GM12878 (cell line): ENCODE measurements around the gene CRB1. TPM values are rescaled to one million over a fixed set of nuclear protein-coding genes. Genes with fewer than 3 reads are reported as not detected.

Source experiments
- ATAC-seq: fragments of 200-7000 bp; cut with Tn5 transposase; 3 replicates; pipeline ENCODE4 v1.9.1; 2020; ENCODE audit warnings: mild to moderate bottlenecking, moderate library complexity
- BruUV-seq: library from RNA; stranded (reverse); fragments of 400-500 nt; replicated peaks from 2 replicates; lab custom pipeline; 2021; lab: Mats Ljungman, UMichigan
- CTCF ChIA-PET: fragments of 300-600 bp; sonication (Branson Sonifier 250); formaldehyde crosslinking; extraction: SDS; loops from one replicate; lab custom pipeline; 2021; ENCODE audit warnings: inconsistent platforms; lab: Yijun Ruan, JAX
- POLR2A ChIA-PET: fragments of 350-600 bp; formaldehyde crosslinking; extraction: SDS; loops from one replicate; lab custom pipeline; 2021; ENCODE audit warnings: inconsistent platforms; lab: Charles Lee
- RAD21 ChIA-PET: fragments of 300-600 bp; sonication (Branson Sonifier 250); formaldehyde crosslinking; loops from one replicate; lab custom pipeline; 2023; ENCODE audit warnings: antibody characterized with exemption; ENCODE audit not compliant: unreplicated experiment; lab: Charles Lee
- SMC1A ChIA-PET: fragments of 300-600 bp; sonication (Branson Sonifier 250); formaldehyde crosslinking; loops from one replicate; lab custom pipeline; 2023; ENCODE audit not compliant: unreplicated experiment, uncharacterized antibody; lab: Charles Lee
- DNase-seq: peaks from one replicate; pipeline ENCODE4 v3.0.0-alpha.2; 2011; ENCODE audit warnings: low read depth, low spot score
- FAIRE-seq: peaks from 3 replicates; lab custom pipeline; 2011; peaks lifted over from hg19 to GRCh38; lab: Jason Lieb, UNC
- H2AFZ ChIP-seq: 2 replicates; pipeline ENCODE4 v1.6.0; 2011; ENCODE audit warnings: low read depth, low read length, control low read depth; ENCODE audit not compliant: control insufficient read depth
- H3K27ac ChIP-seq: 2 replicates; pipeline ENCODE4 v1.5.1; 2011; ENCODE audit warnings: control low read depth; ENCODE audit not compliant: control insufficient read depth, insufficient read depth
- H3K27me3 ChIP-seq, 2 experiments: replicated peaks in 1 of 2; 2 replicates each; pipeline versions ENCODE4 v1.6.0 to v1.6.1; 2011; ENCODE audit warnings: low read length in 1 of 2; ENCODE audit not compliant: control insufficient read depth in 2 of 2, insufficient read depth in 2 of 2
- H3K36me3 ChIP-seq, 2 experiments: 2 replicates each; pipeline ENCODE4 v1.5.1; 2011; ENCODE audit warnings: low read length in 1 of 2; ENCODE audit not compliant: control insufficient read depth in 2 of 2, insufficient read depth in 2 of 2
- H3K4me1 ChIP-seq: 2 replicates; pipeline ENCODE4 v1.6.1; 2011; ENCODE audit warnings: mild to moderate bottlenecking, low read length, moderate library complexity, mixed read lengths; ENCODE audit not compliant: control insufficient read depth, insufficient read depth
- H3K4me2 ChIP-seq: 2 replicates; pipeline ENCODE4 v1.6.0; 2011; ENCODE audit warnings: control low read depth; ENCODE audit not compliant: control insufficient read depth, insufficient read depth
- H3K4me3 ChIP-seq: fragments of 200-600 bp; sonication (generic); 2 replicates; pipeline ENCODE4 v1.5.1; 2016
- H3K79me2 ChIP-seq: 2 replicates; pipeline ENCODE4 v1.6.0; 2011; ENCODE audit warnings: low read length; ENCODE audit not compliant: control insufficient read depth, insufficient read depth
- H3K9ac ChIP-seq: 2 replicates; pipeline ENCODE4 v1.8.0; 2011; ENCODE audit warnings: low read length, control low read depth, mixed read lengths; ENCODE audit not compliant: control insufficient read depth, insufficient read depth
- H3K9me3 ChIP-seq: replicated peaks from 3 replicates; pipeline ENCODE4 v1.5.1; 2011; ENCODE audit warnings: mild to moderate bottlenecking, low read length; ENCODE audit not compliant: control insufficient read depth, insufficient read depth
- H4K20me1 ChIP-seq: 2 replicates; pipeline ENCODE4 v1.6.0; 2011; ENCODE audit not compliant: control insufficient read depth, insufficient read depth
- CHD2 ChIP-seq: IDR thresholded peaks from 2 replicates; pipeline ENCODE4 v1.6.1; 2011; ENCODE audit warnings: low read depth, low read length, improper control_type of control experiment, borderline replicate concordance
- JUNB ChIP-seq: IDR thresholded peaks from 2 replicates; pipeline ENCODE4 v1.6.1; 2016; ENCODE audit warnings: antibody characterized with exemption, mild to moderate bottlenecking
- MEF2A ChIP-seq: IDR thresholded peaks from 2 replicates; pipeline ENCODE4 v1.6.1; 2011; ENCODE audit warnings: low read depth, mild to moderate bottlenecking, low read length, moderate library complexity; ENCODE audit not compliant: insufficient read depth
- NFYA ChIP-seq: IDR thresholded peaks from 2 replicates; pipeline ENCODE4 v1.6.1; 2011; ENCODE audit warnings: low read depth, mild to moderate bottlenecking, low read length, improper control_type of control experiment, borderline replicate concordance
- NR2C1 ChIP-seq: fragments of 450-650 bp; IDR thresholded peaks from 2 replicates; pipeline ENCODE4 v1.6.1; 2017; ENCODE audit warnings: antibody characterized with exemption, mild to moderate bottlenecking, moderate library complexity
- RCOR1 ChIP-seq: conservative IDR thresholded peaks from 2 replicates; pipeline ENCODE4 v1.6.1; 2012; ENCODE audit warnings: low read depth, low read length, improper control_type of control experiment
- RELA ChIP-seq: fragments of 450-650 bp; IDR thresholded peaks from 2 replicates; pipeline ENCODE4 v1.8.0; 2014; ENCODE audit warnings: borderline replicate concordance; ENCODE audit not compliant: partially characterized antibody
- SKIL ChIP-seq: fragments of 450-650 bp; IDR thresholded peaks from 2 replicates; pipeline ENCODE4 v1.6.1; 2017; ENCODE audit warnings: mild to moderate bottlenecking, low read depth, inconsistent platforms; ENCODE audit not compliant: poor library complexity, severe bottlenecking
- SREBF1 ChIP-seq: IDR thresholded peaks from 2 replicates; pipeline ENCODE4 v1.6.1; 2012; ENCODE audit warnings: mild to moderate bottlenecking, low read length
- SUZ12 ChIP-seq: fragments of 200-600 bp; sonication (generic); IDR thresholded peaks from one replicate; pipeline ENCODE4 v1.6.1; 2018; ENCODE audit warnings: antibody characterized with exemption, mild to moderate bottlenecking; ENCODE audit not compliant: unreplicated experiment
- ZNF24 ChIP-seq: fragments of 450-650 bp; IDR thresholded peaks from 2 replicates; pipeline ENCODE4 v1.6.1; 2017; ENCODE audit warnings: antibody characterized with exemption, mild to moderate bottlenecking
- ZNF384 ChIP-seq: IDR thresholded peaks from 2 replicates; pipeline ENCODE4 v1.6.1; 2012; ENCODE audit warnings: low read depth, mild to moderate bottlenecking, low read length, improper control_type of control experiment, borderline replicate concordance
- ZZZ3 ChIP-seq: IDR thresholded peaks from 2 replicates; pipeline ENCODE4 v1.6.1; 2011; ENCODE audit warnings: low read depth; ENCODE audit not compliant: control insufficient read depth, insufficient read length
- WGBS: methylation state at CpG from one replicate; pipeline ENCODE4 v1.1.6; 2016; ENCODE audit warnings: low lambda C conversion rate; ENCODE audit not compliant: insufficient replicate concordance, insufficient coverage; ENCODE audit errors: missing lambda C conversion rate; 5-methylcytosine and 5-hydroxymethylcytosine counted together
- in situ Hi-C: fragments of 300-500 bp; cut with MboI; formaldehyde crosslinking; loops from 9 replicates; pipeline ENCODE4 v1.14.3; 2018; ENCODE audit warnings: mixed read lengths
- intact Hi-C: fragments of 100-400 bp; cut with micrococcal nuclease; formaldehyde crosslinking; loops from one replicate; pipeline ENCODE4 v1.14.2; 2022; ENCODE audit not compliant: unreplicated experiment
- polyA plus RNA-seq, 11 experiments: library from polyadenylated mRNA; depleted of rRNA in 4 of 11; unstranded in 6 of 11; stranded (reverse) in 5 of 11; fragments of >200 nt; fragmentation: Nextera tagmentation in 4 of 11; fragmentation: Illumina TruSeq in 1 of 11; extraction: Ambion mirVana in 4 of 11; extraction: Trizol in 1 of 11; gene quantifications; 1 replicate in 1 of 11; 2 replicates in 10 of 11; pipeline versions ENCODE4 v1.2.1 to v1.2.3, GENCODE V29; 2011 to 2016; ENCODE audit warnings: inconsistent platforms in 2 of 11, missing spikeins in 2 of 11, low read depth in 1 of 11
- total RNA-seq, 4 experiments: library from RNA; depleted of rRNA in 3 of 4; stranded (reverse); fragments of >200 nt in 3 of 4; fragmentation: Illumina TruSeq in 1 of 4; extraction: Trizol in 1 of 4; gene quantifications; 2 replicates each; pipeline versions ENCODE4 v1.2.1 to v1.2.3, GENCODE V29; 2013 to 2021
- TF ChIP-seq, protein P1 (sequence below): fragments of 450-650 bp; IDR thresholded peaks from 2 replicates; pipeline ENCODE4 v1.6.1; 2018; ENCODE audit warnings: mild to moderate bottlenecking, low read depth, moderate library complexity; ENCODE audit not compliant: partially characterized antibody

Gene CRB1
- total and polyA plus RNA-seq, 10 of the 15 experiments (the other 5 are each of a cell fraction or from before 2014, with no cell fraction given): 0.06 to 0.10 (median 0.06) TPM; not detected in 7

DNA sequence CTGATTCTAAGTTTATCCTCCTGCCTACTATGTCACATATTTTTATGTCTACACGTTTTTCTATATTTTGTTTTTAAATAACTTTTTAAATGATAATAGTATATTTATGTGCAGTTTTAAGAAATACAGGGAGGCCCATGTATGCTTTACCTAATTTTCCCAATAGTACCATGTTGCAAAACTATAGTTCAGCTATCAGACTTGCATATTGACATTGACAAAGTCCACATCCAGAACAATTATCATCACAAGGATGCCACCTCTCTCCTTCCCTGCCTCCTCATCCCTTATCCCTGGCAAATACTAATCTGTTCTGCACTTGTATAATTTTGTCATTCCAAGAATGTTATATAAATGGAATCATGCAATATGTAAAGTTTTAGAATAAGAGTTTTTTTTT lies 90.9 kb downstream of the CRB1 start (continued):
- no peak for TF ChIP-seq SKIL
- TF ChIP-seq NR2C1: no peak
- no peak for TF ChIP-seq RELA
- TF ChIP-seq, protein P1, sequence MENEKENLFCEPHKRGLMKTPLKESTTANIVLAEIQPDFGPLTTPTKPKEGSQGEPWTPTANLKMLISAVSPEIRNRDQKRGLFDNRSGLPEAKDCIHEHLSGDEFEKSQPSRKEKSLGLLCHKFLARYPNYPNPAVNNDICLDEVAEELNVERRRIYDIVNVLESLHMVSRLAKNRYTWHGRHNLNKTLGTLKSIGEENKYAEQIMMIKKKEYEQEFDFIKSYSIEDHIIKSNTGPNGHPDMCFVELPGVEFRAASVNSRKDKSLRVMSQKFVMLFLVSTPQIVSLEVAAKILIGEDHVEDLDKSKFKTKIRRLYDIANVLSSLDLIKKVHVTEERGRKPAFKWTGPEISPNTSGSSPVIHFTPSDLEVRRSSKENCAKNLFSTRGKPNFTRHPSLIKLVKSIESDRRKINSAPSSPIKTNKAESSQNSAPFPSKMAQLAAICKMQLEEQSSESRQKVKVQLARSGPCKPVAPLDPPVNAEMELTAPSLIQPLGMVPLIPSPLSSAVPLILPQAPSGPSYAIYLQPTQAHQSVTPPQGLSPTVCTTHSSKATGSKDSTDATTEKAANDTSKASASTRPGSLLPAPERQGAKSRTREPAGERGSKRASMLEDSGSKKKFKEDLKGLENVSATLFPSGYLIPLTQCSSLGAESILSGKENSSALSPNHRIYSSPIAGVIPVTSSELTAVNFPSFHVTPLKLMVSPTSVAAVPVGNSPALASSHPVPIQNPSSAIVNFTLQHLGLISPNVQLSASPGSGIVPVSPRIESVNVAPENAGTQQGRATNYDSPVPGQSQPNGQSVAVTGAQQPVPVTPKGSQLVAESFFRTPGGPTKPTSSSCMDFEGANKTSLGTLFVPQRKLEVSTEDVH: no peak
- TF ChIP-seq JUNB: no peak
- no peak for TF ChIP-seq ZNF24
- no peak for TF ChIP-seq MEF2A
- no peak for TF ChIP-seq CHD2

- H3K4me3 ChIP-seq: no peak overlapping the region
- ChIA-PET RAD21 (no interaction called here), SMC1A (interaction anchor here (1.0 kb wide), 1 partner anchor 9 kb away, joined by 3 read pairs; no protein-coding TSS in a partner anchor), CTCF (interaction anchor here (1.5 to 10.2 kb wide), 2 partner anchors 33 to 179 kb away, joined by 4 to 171 read pairs; no protein-coding TSS in a partner anchor), POLR2A (no interaction called here)
- H3K27me3 ChIP-seq: no peaks in the 10 kb centered on the region; a peak in 1 of 4 replicates
- no peaks in the 10 kb centered on the region for H3K4me1 ChIP-seq
- no peaks in the 10 kb centered on the region for H3K36me3 ChIP-seq
- no peaks in the 10 kb centered on the region for H3K79me2 ChIP-seq
- H3K9me3 ChIP-seq: no peaks in the 10 kb centered on the region
- DNase-seq (no peak), ATAC-seq (no peak), FAIRE-seq (no peak)
- no peak overlapping the region for H3K4me2 ChIP-seq
- no peak overlapping the region for H2AFZ ChIP-seq
- intact Hi-C loops (no loop called here), in situ Hi-C loops (loop anchor here (25.0 kb wide), 1 partner anchor 523 kb away; no protein-coding TSS in a partner anchor)
- no peak overlapping the region for H3K9ac ChIP-seq
- no TSS peak for BruUV-seq
- H3K27ac ChIP-seq: no peak overlapping the region
- no peaks in the 10 kb centered on the region for H4K20me1 ChIP-seq
- WGBS: 67% methylated on average over 5 of the region's 5 CpGs
- TF ChIP-seq ZNF384 (no peak), SUZ12 (no peak), ZZZ3 (no peak), NFYA (no peak), SREBF1 (no peak), RCOR1 (no peak)
These were observed 92.0 kb downstream of the CRB1 start for GRCh38 chr1:197360068-197360467.
